ENCODE data around the gene RIN3. TPM values are rescaled to one million over a fixed set of nuclear protein-coding genes. Genes with fewer than 3 reads are reported as not detected.

The RIN3 gene
- total RNA-seq, 1 experiment from 2014 or later, result 1.5 TPM

- Histone ChIP-seq H2BK5ac (ENCODE audit: insufficient read length, low read length) (no peak overlapping the region), H2BK120ac (ENCODE audit: low read depth, low read length, poor library complexity, severe bottlenecking) (no peak overlapping the region), H3K9me3 (ENCODE audit: control insufficient read depth, low read depth, low read length) (no peaks in the 10 kb centered on the region), H4K5ac (ENCODE audit: insufficient read length, low read depth, low read length) (no peak overlapping the region), H4K8ac (replicated peaks; ENCODE audit: insufficient read length, low read depth, low read length) (no peak overlapping the region), H4K20me1 (ENCODE audit: control insufficient read depth, insufficient read depth, insufficient read length) (no peaks in the 10 kb centered on the region), H3K79me1 (ENCODE audit: insufficient read depth, low read depth, low read length, poor library complexity, severe bottlenecking) (no peaks in the 10 kb centered on the region), H3K56ac (ENCODE audit: insufficient read length, low read depth, low read length) (no peak overlapping the region), H2BK15ac (ENCODE audit: low read depth, low read length) (no peak overlapping the region), H3K18ac (ENCODE audit: insufficient read length, low read depth, low read length) (no peak overlapping the region), H3K14ac (ENCODE audit: insufficient read depth, low read length) (no peak overlapping the region), H3K79me2 (ENCODE audit: insufficient read depth, low read length) (no peaks in the 10 kb centered on the region), H3K23ac (ENCODE audit: insufficient read length, low read depth, low read length) (no peak overlapping the region), H2AK5ac (ENCODE audit: insufficient read length, low read length) (no peak overlapping the region), H3K27ac (ENCODE audit: insufficient read length, low read depth, low read length) (no peak overlapping the region), H3K4me1 (ENCODE audit: insufficient read depth, low read length) (peaks cover 4% of the 10 kb centered on the region), H3K9ac (ENCODE audit: extremely low read depth, insufficient read length, low read length) (no peak overlapping the region), H3K4ac (ENCODE audit: low read depth, low read length) (no peak overlapping the region), H3T11ph (ENCODE audit: low read length) (no peak overlapping the region), H3K23me2 (ENCODE audit: insufficient read length, low read depth, low read length, poor library complexity, severe bottlenecking) (no peaks in the 10 kb centered on the region), H3K27me3 (ENCODE audit: insufficient read depth, low read length) (no peaks in the 10 kb centered on the region), H2BK20ac (ENCODE audit: low read depth, low read length, poor library complexity, severe bottlenecking) (no peak overlapping the region), H2BK12ac (ENCODE audit: insufficient read length, low read depth, low read length) (no peak overlapping the region), H3K4me2 (ENCODE audit: insufficient read depth, insufficient read length, low read length) (no peak overlapping the region), H2AFZ (ENCODE audit: low read length) (no peak overlapping the region), H4K91ac (ENCODE audit: insufficient read length, low read depth, low read length) (no peak overlapping the region)
- TF ChIP-seq CTCF (conservative IDR thresholded peaks at IDR 0.05), result no peak
- H3K9me3 Mint-ChIP-seq, result peaks cover 0 to 8% of the 10 kb centered on the region in 2 experiments; a peak in 3 of 5 replicates
- no peak overlapping the region for H3K4me3 Mint-ChIP-seq
- peak overlapping the region in 1 of 3 experiments; percentile 12; a peak in 2 of 7 replicates for H3K27ac Mint-ChIP-seq
- H3K27me3 Mint-ChIP-seq (ENCODE audit: low read depth), result peaks cover 9% of the 10 kb centered on the region
- peaks cover 14 to 16% of the 10 kb centered on the region in 2 experiments for H3K4me1 Mint-ChIP-seq
- WGBS (ENCODE audit: extremely low coverage, insufficient read length, low lambda C conversion rate), result no CpG with 5 or more reads among the region's 6 CpGs
- peaks cover 0 to 7% (median 2%) of the 10 kb centered on the region in 3 experiments; a peak in 3 of 7 replicates for H3K36me3 Mint-ChIP-seq (ENCODE audit: insufficient read depth in 1 of 3, low read depth in 3 of 3)
- DNase-seq, result no peak
Measured at GRCh38 chr14:92570674-92571262, 57.2 kb downstream of the RIN3 start.
